A549 (cell line): ENCODE data around the gene GGTLC2. TPM values are rescaled to one million over a fixed set of nuclear protein-coding genes. Genes with fewer than 3 reads are reported as not detected.

Source experiments
- ATAC-seq, 2 experiments: fragments of 200-7000 bp in 1 of 2; fragments of >200 bp in 1 of 2; cut with Nextera tagmentation in 1 of 2; cut with Tn5 transposase in 1 of 2; 3 replicates each; pipeline versions ENCODE4 v1.8.0 to v1.9.1; 2018 to 2020; ENCODE audit warnings: mild to moderate bottlenecking in 1 of 2, moderate library complexity in 1 of 2
- CTCF ChIA-PET: fragments of 300-600 bp; sonication (Branson Sonifier 250); formaldehyde crosslinking; extraction: SDS; loops from one replicate; lab custom pipeline; 2021; ENCODE audit warnings: antibody characterized with exemption, inconsistent platforms; lab: Yijun Ruan, JAX
- POLR2A ChIA-PET: fragments of 350-600 bp; formaldehyde crosslinking; extraction: SDS; loops from one replicate; lab custom pipeline; 2021; ENCODE audit warnings: antibody characterized with exemption, inconsistent platforms; lab: Yijun Ruan, JAX
- DNase-seq, 2 experiments: peaks; one replicate each; pipeline versions ENCODE4 v3.0.0 to v3.0.0-alpha.2; 2011 to 2016; ENCODE audit warnings: low read depth in 1 of 2, low spot score in 1 of 2
- FAIRE-seq: peaks from 2 replicates; lab custom pipeline; 2011; peaks lifted over from hg19 to GRCh38; lab: Jason Lieb, UNC
- H3K27ac ChIP-seq, 2 experiments: fragments of >200 bp; sonication (Bioruptor Twin); formaldehyde crosslinking; 3 replicates each; pipeline ENCODE4 v1.5.1; 2016 to 2017
- H3K4me1 ChIP-seq: fragments of >200 bp; sonication (Bioruptor Twin); formaldehyde crosslinking; 3 replicates; pipeline ENCODE4 v1.6.1; 2016
- H3K4me2 ChIP-seq: fragments of >200 bp; sonication (Bioruptor Twin); formaldehyde crosslinking; 3 replicates; pipeline ENCODE4 v1.6.1; 2016
- H3K4me3 ChIP-seq: fragments of >200 bp; sonication (Bioruptor Twin); formaldehyde crosslinking; 3 replicates; pipeline ENCODE4 v1.5.1; 2016
- H3K9me3 ChIP-seq: fragments of >200 bp; sonication (Bioruptor Twin); formaldehyde crosslinking; 3 replicates; pipeline ENCODE4 v1.6.1; 2016
- BCL3 ChIP-seq: fragments of >200 bp; sonication (Bioruptor Twin); formaldehyde crosslinking; IDR thresholded peaks from 3 replicates; pipeline ENCODE4 v1.6.1; 2016
- CHD2 ChIP-seq: fragments of 150-350 bp; IDR thresholded peaks from 2 replicates; pipeline ENCODE4 v1.6.1; 2014; ENCODE audit warnings: low read length; ENCODE audit not compliant: partially characterized antibody
- CTCF ChIP-seq: fragments of >200 bp; sonication (Bioruptor Twin); formaldehyde crosslinking; IDR thresholded peaks from 3 replicates; pipeline ENCODE4 v1.5.1; 2016
- EHF ChIP-seq: fragments of 250-450 bp; sonication (Bioruptor Pico); IDR thresholded peaks from 2 replicates; pipeline ENCODE4 v1.5.0; 2020; ENCODE audit warnings: mild to moderate bottlenecking
- HDAC2 ChIP-seq: fragments of 200-600 bp; sonication (generic); IDR thresholded peaks from 2 replicates; pipeline ENCODE4 v1.6.1; 2016
- JUN ChIP-seq, 2 experiments: fragments of >200 bp; sonication (Bioruptor Twin); formaldehyde crosslinking; IDR thresholded peaks; 2 replicates in 1 of 2; 3 replicates in 1 of 2; pipeline ENCODE4 v1.6.1; 2016 to 2017
- JUNB ChIP-seq: fragments of >200 bp; sonication (Bioruptor Twin); formaldehyde crosslinking; IDR thresholded peaks from 2 replicates; pipeline ENCODE4 v1.6.1; 2016
- KDM5A ChIP-seq: fragments of 200-600 bp; sonication (generic); IDR thresholded peaks from 2 replicates; pipeline ENCODE4 v1.6.1; 2016; ENCODE audit warnings: antibody characterized with exemption, mild to moderate bottlenecking
- MAZ ChIP-seq: fragments of 150-350 bp; IDR thresholded peaks from 2 replicates; pipeline ENCODE4 v1.6.1; 2014; ENCODE audit warnings: antibody characterized with exemption, low read depth, low read length, borderline replicate concordance
- NFE2L2 ChIP-seq: fragments of 150-350 bp; conservative IDR thresholded peaks from 2 replicates; pipeline ENCODE4 v1.6.1; 2014; ENCODE audit warnings: low read length
- NR3C1 ChIP-seq: fragments of >200 bp; sonication (Bioruptor Twin); formaldehyde crosslinking; IDR thresholded peaks from 3 replicates; pipeline ENCODE4 v1.6.1; 2017
- RCOR1 ChIP-seq: fragments of 150-350 bp; IDR thresholded peaks from 2 replicates; pipeline ENCODE4 v1.6.1; 2014; ENCODE audit warnings: antibody characterized with exemption, low read length, low read depth
- RNF2 ChIP-seq: fragments of 200-600 bp; sonication (generic); IDR thresholded peaks from 2 replicates; pipeline ENCODE4 v1.6.1; 2016; ENCODE audit warnings: low read depth, mild to moderate bottlenecking, antibody characterized with exemption, moderate library complexity, borderline replicate concordance
- TP53 ChIP-seq: fragments of 250-450 bp; sonication (Bioruptor Pico); IDR thresholded peaks from 2 replicates; pipeline ENCODE4 v1.5.0; 2021; ENCODE audit warnings: mild to moderate bottlenecking, moderate library complexity
- ZNF302 ChIP-seq: fragments of 250-450 bp; sonication (Bioruptor Pico); IDR thresholded peaks from 2 replicates; pipeline ENCODE4 v1.9.0; 2021; ENCODE audit warnings: inconsistent platforms, mild to moderate bottlenecking, moderate library complexity
- ZSCAN20 ChIP-seq: fragments of 250-450 bp; sonication (Bioruptor Pico); IDR thresholded peaks from 2 replicates; pipeline ENCODE4 v1.8.0; 2022; ENCODE audit warnings: mild to moderate bottlenecking, moderate library complexity
- WGBS: methylation state at CpG from one replicate; pipeline ENCODE4 v1.1.6; 2017; ENCODE audit errors: missing lambda C conversion rate; 5-methylcytosine and 5-hydroxymethylcytosine counted together
- polyA plus RNA-seq, 4 experiments: library from polyadenylated mRNA; depleted of rRNA in 3 of 4; stranded (reverse); fragments of >200 nt; fragmentation: RNase III in 1 of 4; extraction: RNeasy Plus Mini Kit Qiagen cat#74134 plus additional on column Dnase treatment in 1 of 4; gene quantifications; 2 replicates in 3 of 4; 3 replicates in 1 of 4; pipeline ENCODE4 v1.2.3, GENCODE V29; 2011 to 2017
- TF ChIP-seq, protein P1 (sequence below): fragments of >200 bp; sonication (Bioruptor Twin); formaldehyde crosslinking; IDR thresholded peaks from 2 replicates; pipeline ENCODE4 v1.6.1; 2016
- TF ChIP-seq, protein P2 (sequence below): fragments of 450-650 bp; IDR thresholded peaks from 2 replicates; pipeline ENCODE4 v1.6.1; 2014; ENCODE audit warnings: antibody characterized with exemption

GGTLC2 gene
- polyA plus RNA-seq, 2 of the 4 experiments (the other 2 are of a cell fraction), result not detected

DNA sequence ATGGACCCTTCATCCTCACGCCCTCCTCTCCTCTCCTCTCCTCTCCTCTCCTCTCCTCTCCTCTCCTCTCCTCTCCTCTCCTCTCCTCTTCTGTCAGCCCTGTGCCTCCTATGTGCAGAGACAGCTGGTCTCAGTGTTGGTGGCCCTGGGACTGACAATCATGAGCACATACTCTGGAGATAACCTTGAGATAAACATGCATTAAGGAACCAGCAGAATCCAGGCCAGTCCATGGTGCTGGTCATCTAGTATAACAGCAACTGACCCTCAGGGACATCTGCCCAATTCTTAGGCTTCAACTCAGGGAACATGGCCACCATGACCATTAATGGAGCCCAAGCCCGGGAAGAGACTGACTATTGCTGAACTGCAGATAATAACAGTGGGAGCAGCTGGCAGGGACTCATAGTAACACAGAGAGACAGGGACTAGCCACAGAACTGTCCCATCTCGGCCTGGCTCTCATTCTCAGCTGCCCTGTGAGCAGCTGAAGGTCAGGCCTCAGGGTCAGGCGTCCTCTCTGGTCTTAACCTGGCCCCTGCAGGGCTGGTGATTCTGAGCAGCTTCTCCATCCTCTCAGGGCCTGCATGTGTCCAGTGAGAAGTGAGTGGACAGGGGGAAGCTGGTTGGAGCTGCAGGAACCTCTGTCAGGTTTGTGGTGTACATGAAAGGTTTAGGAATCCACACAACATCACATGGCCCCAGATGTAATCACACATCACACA is 45.4 kb downstream of the GGTLC2 start:
- 83% methylated on average over 1 of the region's 4 CpGs for WGBS
- H3K4me3 ChIP-seq, result no peak overlapping the region
- peaks cover 42% of the 10 kb centered on the region for H3K4me1 ChIP-seq
- H3K4me2 ChIP-seq, result no peak overlapping the region
- TF ChIP-seq KDM5A (no peak), HDAC2 (no peak), ZSCAN20 (CRISPR knock-in tag) (no peak), JUNB (no peak), BCL3 (no peak)
- TF ChIP-seq, protein P1, sequence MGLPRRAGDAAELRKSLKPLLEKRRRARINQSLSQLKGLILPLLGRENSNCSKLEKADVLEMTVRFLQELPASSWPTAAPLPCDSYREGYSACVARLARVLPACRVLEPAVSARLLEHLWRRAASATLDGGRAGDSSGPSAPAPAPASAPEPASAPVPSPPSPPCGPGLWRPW, result no peak
- TF ChIP-seq, protein P2, sequence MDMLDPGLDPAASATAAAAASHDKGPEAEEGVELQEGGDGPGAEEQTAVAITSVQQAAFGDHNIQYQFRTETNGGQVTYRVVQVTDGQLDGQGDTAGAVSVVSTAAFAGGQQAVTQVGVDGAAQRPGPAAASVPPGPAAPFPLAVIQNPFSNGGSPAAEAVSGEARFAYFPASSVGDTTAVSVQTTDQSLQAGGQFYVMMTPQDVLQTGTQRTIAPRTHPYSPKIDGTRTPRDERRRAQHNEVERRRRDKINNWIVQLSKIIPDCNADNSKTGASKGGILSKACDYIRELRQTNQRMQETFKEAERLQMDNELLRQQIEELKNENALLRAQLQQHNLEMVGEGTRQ, result no peak
- CTCF ChIA-PET, result interaction anchor here (0.8 to 7.1 kb wide), 8 partner anchors 15 to 270 kb away, joined by 3 to 69 read pairs (median 9); no protein-coding TSS in a partner anchor
- H3K9me3 ChIP-seq, result no peaks in the 10 kb centered on the region
- DNase-seq, result no peak
- no peak for ATAC-seq
- no peak for FAIRE-seq
- POLR2A ChIA-PET, result no interaction called here
- peak overlapping the region; percentile 40 to 90; a peak in 1 of 6 replicates for H3K27ac ChIP-seq

DNA sequence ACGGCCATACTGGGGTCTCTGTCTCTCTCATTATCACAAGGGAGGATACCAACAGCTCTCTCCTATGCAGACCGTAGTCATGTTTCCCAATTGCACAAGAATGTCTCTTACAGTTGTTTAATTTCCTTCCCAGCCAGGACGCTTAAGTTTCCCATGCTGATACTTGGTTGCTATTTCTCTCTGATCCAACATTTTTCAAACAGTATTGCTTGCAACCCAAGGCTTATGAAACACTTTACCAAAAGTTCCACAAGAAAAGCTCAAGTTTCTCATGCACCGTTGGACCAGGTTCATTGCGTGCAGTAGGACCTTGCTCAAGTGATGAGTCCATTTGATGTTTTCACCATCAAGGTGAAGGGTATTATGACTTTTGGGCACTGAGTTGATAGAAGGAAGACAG is 46.6 kb downstream of the GGTLC2 start:
- TF ChIP-seq CTCF, result no peak
- no peak for TF ChIP-seq JUN (IDR thresholded peaks at IDR 0.05)
- no peak for TF ChIP-seq NFE2L2
- TF ChIP-seq CHD2, result no peak
- TF ChIP-seq ZNF302 (CRISPR knock-in tag), result no peak
- TF ChIP-seq EHF, result no peak
- no peak for TF ChIP-seq NR3C1
- TF ChIP-seq TP53 (CRISPR knock-in tag), result no peak
- no peak for TF ChIP-seq MAZ
- no peak for TF ChIP-seq RCOR1
- TF ChIP-seq, protein P2, result no peak
- TF ChIP-seq RNF2, result no peak
- TF ChIP-seq, protein P1, result no peak
- ChIA-PET CTCF (interaction anchor here (1.0 to 7.1 kb wide), 7 partner anchors 14 to 115 kb away, joined by 3 to 69 read pairs (median 16); no protein-coding TSS in a partner anchor), POLR2A (no interaction called here)
- Histone ChIP-seq H3K27ac (peak overlapping the region; percentile 89 to 90; a peak in 5 of 6 replicates), H3K4me1 (peaks cover 42% of the 10 kb centered on the region), H3K4me3 (no peak overlapping the region), H3K9me3 (no peaks in the 10 kb centered on the region), H3K4me2 (no peak overlapping the region)
- 83% methylated on average over 5 of the region's 5 CpGs for WGBS
- no peak for DNase-seq
- FAIRE-seq, result no peak
- ATAC-seq, result no peak
